Measurements from ENCODE around the gene PDGFRB. TPM values are rescaled to one million over a fixed set of nuclear protein-coding genes. Genes with fewer than 3 reads are reported as not detected.

PDGFRB gene
- total and polyA plus RNA-seq, 2 of the 8 experiments (the other 6 are each of a cell fraction or from before 2014, with no cell fraction given) = 4.2 to 13.7 TPM

- no peaks in the 10 kb centered on the region for H3K9me3 ChIP-seq (ENCODE audit: insufficient read depth in 2 of 2, low read depth in 1 of 2, low read length in 1 of 2)
- H3K14ac ChIP-seq (ENCODE audit: insufficient read length) = no peak overlapping the region
- no peak overlapping the region for H4K8ac ChIP-seq (ENCODE audit: extremely low read depth, insufficient read depth, low read length)
- no peak for DNase-seq (ENCODE audit: low read depth in 1 of 2, low spot score in 2 of 2)
- no peak overlapping the region for H3K4me2 ChIP-seq (ENCODE audit: insufficient read depth in 1 of 2, low read depth in 2 of 2, low read length in 2 of 2)
- no peak overlapping the region for H3K56ac ChIP-seq (replicated peaks; ENCODE audit: insufficient read length, low read depth, low read length)
- H2BK12ac ChIP-seq (ENCODE audit: low read depth, low read length) = no peak overlapping the region
- H3K23me2 ChIP-seq (ENCODE audit: low read depth, low read length) = no peaks in the 10 kb centered on the region
- WGBS, 2 experiments (ENCODE audit: extremely low coverage in 1 of 2, insufficient coverage in 1 of 2, insufficient read length in 1 of 2, insufficient replicate concordance in 2 of 2, low coverage in 1 of 2, low lambda C conversion rate in 2 of 2, missing lambda C conversion rate in 1 of 2) = 97% methylated on average over 3 of the region's 3 CpGs; no CpG with 5 or more reads in 1 of the 2 experiments
- H3K79me2 ChIP-seq (ENCODE audit: control insufficient read depth in 1 of 2, insufficient read depth in 2 of 2, low read length in 2 of 2) = no peaks in the 10 kb centered on the region
- peaks cover 0 to 6% (median 2%) of the 10 kb centered on the region in 4 experiments; a peak in 3 of 7 replicates for H3K4me1 ChIP-seq (replicated peaks in 1 of 4; ENCODE audit: control insufficient read depth in 3 of 4, insufficient read depth in 4 of 4, low read length in 3 of 4)
- no peak overlapping the region for H3K9ac ChIP-seq (replicated peaks in 1 of 4; ENCODE audit: extremely low read depth in 1 of 4, low read depth in 3 of 4, low read length in 3 of 4)
- no peak overlapping the region for H3K4me3 ChIP-seq (ENCODE audit: extremely low read depth in 1 of 4, insufficient read depth in 2 of 4, low read depth in 3 of 4, low read length in 4 of 4)
- ChIA-PET POLR2A (ENCODE audit: partially characterized antibody) (no interaction called here), CTCF (ENCODE audit: partially characterized antibody) (interaction anchor here (0.7 to 16.9 kb wide), 10 partner anchors 11 to 136 kb away, joined by 3 to 188 read pairs (median 5); no protein-coding TSS in a partner anchor)
- H2BK120ac ChIP-seq (replicated peaks; ENCODE audit: low read depth, low read length) = no peak overlapping the region
- no peak overlapping the region for H3K18ac ChIP-seq (ENCODE audit: extremely low read depth, low read length)
- no peak overlapping the region for H4K91ac ChIP-seq (replicated peaks; ENCODE audit: insufficient read length, low read length)
- no peak overlapping the region for H4K5ac ChIP-seq (ENCODE audit: insufficient read length, low read depth, low read length)
- H3K23ac ChIP-seq (ENCODE audit: insufficient read length) = no peak overlapping the region
- no peak overlapping the region for H2AK5ac ChIP-seq (ENCODE audit: low read depth, low read length)
- H4K20me1 ChIP-seq (replicated peaks in 1 of 2; ENCODE audit: control insufficient read depth in 1 of 2, insufficient read depth in 2 of 2, low read length in 2 of 2) = peaks cover 0 to 3% of the 10 kb centered on the region in 2 experiments
- no peak overlapping the region for H2BK20ac ChIP-seq (ENCODE audit: low read length)
- no peaks in the 10 kb centered on the region for H3K79me1 ChIP-seq (ENCODE audit: low read depth, low read length)
- no peaks in the 10 kb centered on the region for H3K36me3 ChIP-seq (ENCODE audit: control insufficient read depth in 2 of 4, insufficient read depth in 4 of 4, low read length in 3 of 4)
- no peaks in the 10 kb centered on the region for H3K27me3 ChIP-seq (replicated peaks in 1 of 4; ENCODE audit: control insufficient read depth in 3 of 4, extremely low read depth in 1 of 4, insufficient read depth in 3 of 4, low read length in 3 of 4)
- H2AFZ ChIP-seq (ENCODE audit: low read length) = no peak overlapping the region
- no peak overlapping the region for H2BK15ac ChIP-seq (ENCODE audit: low read length)
- no peak overlapping the region for H3K4ac ChIP-seq (replicated peaks; ENCODE audit: insufficient read length, low read depth, low read length)
- no peak overlapping the region for H3K27ac ChIP-seq (ENCODE audit: low read depth, low read length)
- FAIRE-seq = no peak
- H2BK5ac ChIP-seq (ENCODE audit: low read depth, low read length) = no peak overlapping the region
- TF ChIP-seq CTBP2 (IDR thresholded peaks at IDR 0.05; ENCODE audit: borderline replicate concordance, insufficient read depth, insufficient read length, low read length) (no peak), TCF12 (IDR thresholded peaks at IDR 0.05; ENCODE audit: low read depth, low read length) (no peak), ZNF274 (IDR thresholded peaks at IDR 0.05; ENCODE audit: borderline replicate concordance, extremely low read depth, low read length) (no peak), YY1 (IDR thresholded peaks at IDR 0.05; ENCODE audit: low read depth, low read length) (no peak), POLR2AphosphoS5 (IDR thresholded peaks at IDR 0.05; ENCODE audit: low read depth, low read length) (no peak), RNF2 (IDR thresholded peaks at IDR 0.05; ENCODE audit: borderline replicate concordance, low read depth, low read length, missing control alignments, poor library complexity, severe bottlenecking) (no peak), EGR1 (IDR thresholded peaks at IDR 0.05; ENCODE audit: borderline replicate concordance, low read depth, low read length) (no peak), USF2 (IDR thresholded peaks at IDR 0.05; ENCODE audit: low read length) (no peak), JUND (IDR thresholded peaks at IDR 0.05; ENCODE audit: low read length) (no peak), CHD2 (IDR thresholded peaks at IDR 0.05; ENCODE audit: low read length) (no peak), ATF2 (IDR thresholded peaks at IDR 0.05; ENCODE audit: low read length) (no peak), CBX8 (IDR thresholded peaks at IDR 0.05; ENCODE audit: borderline replicate concordance, low read depth, low read length) (no peak)
These were observed 35.6 kb downstream of the PDGFRB start for GRCh38 chr5:150120062-150120441.

Data from H1 (cell line).